Cardiac muscle cell (in vitro differentiated cells and primary cell): Measurements from ENCODE around the gene F2. TPM values are rescaled to one million over a fixed set of nuclear protein-coding genes. Genes with fewer than 3 reads are reported as not detected.

ENCODE experiments used
- DNase-seq, 2 donors: peaks; one replicate each; pipeline versions ENCODE4 v3.0.0 to v3.0.0-alpha.2; 2010 to 2017; ENCODE audit warnings: low read depth in 1 of 2, low spot score in 1 of 2
- H3K27ac ChIP-seq: fragments of 200-600 bp; sonication (generic); 2 replicates; pipeline ENCODE4 v1.5.1; 2016
- H3K27me3 ChIP-seq: fragments of 200-600 bp; sonication (generic); 2 replicates; pipeline ENCODE4 v1.6.0; 2016; ENCODE audit warnings: control low read depth
- H3K36me3 ChIP-seq: fragments of 200-600 bp; sonication (generic); 2 replicates; pipeline ENCODE4 v1.5.1; 2016; ENCODE audit warnings: control low read depth
- H3K4me1 ChIP-seq: fragments of 200-600 bp; sonication (generic); 2 replicates; pipeline ENCODE4 v1.8.1; 2017; ENCODE audit warnings: low read depth, mild to moderate bottlenecking, mixed run types
- H3K4me3 ChIP-seq: fragments of 200-600 bp; sonication (generic); 2 replicates; pipeline ENCODE4 v1.5.1; 2016; ENCODE audit warnings: mild to moderate bottlenecking
- H3K9me3 ChIP-seq: fragments of 200-600 bp; sonication (generic); 2 replicates; pipeline ENCODE4 v1.5.1; 2017; ENCODE audit warnings: low read depth, mild to moderate bottlenecking, control low read depth
- CTCF ChIP-seq: IDR thresholded peaks from 2 replicates; pipeline ENCODE4 v1.5.1; 2012; ENCODE audit warnings: low read depth, mild to moderate bottlenecking, low read length
- polyA plus RNA-seq: library from polyadenylated mRNA; unstranded; fragments of >200 nt; fragmentation: Nextera tagmentation; extraction: Ambion mirVana; gene quantifications from 2 replicates; pipeline ENCODE4 v1.2.1, GENCODE V29; 2016
- total RNA-seq: library from RNA; depleted of rRNA; stranded (reverse); fragments of >200 nt; gene quantifications from 2 replicates; pipeline ENCODE4 v1.2.3, GENCODE V29; 2016

The F2 gene
- total and polyA plus RNA-seq, 2 experiments from 2014 or later, result 0.27 TPM; not detected in 1

- Histone ChIP-seq H3K27ac (no peak overlapping the region), H3K4me3 (no peak overlapping the region), H3K9me3 (no peaks in the 10 kb centered on the region), H3K27me3 (no peaks in the 10 kb centered on the region), H3K4me1 (no peaks in the 10 kb centered on the region), H3K36me3 (no peaks in the 10 kb centered on the region)
- DNase-seq, result no peak
- no peak for TF ChIP-seq CTCF
Measured at GRCh38 chr11:46727952-46728658, 9.1 kb downstream of the F2 start.

- no peak for TF ChIP-seq CTCF
- Histone ChIP-seq H3K36me3 (no peaks in the 10 kb centered on the region), H3K27me3 (no peaks in the 10 kb centered on the region), H3K27ac (no peak overlapping the region), H3K4me3 (no peak overlapping the region), H3K9me3 (no peaks in the 10 kb centered on the region), H3K4me1 (no peaks in the 10 kb centered on the region)
- DNase-seq, result no peak
Measured at GRCh38 chr11:46728659-46729040, 9.6 kb downstream of the F2 start.

GRCh38 chr11:46729110-46730027, 10.4 kb downstream of the F2 start:
- Histone ChIP-seq H3K4me3 (no peak overlapping the region), H3K4me1 (no peaks in the 10 kb centered on the region), H3K36me3 (no peaks in the 10 kb centered on the region), H3K27ac (no peak overlapping the region), H3K9me3 (no peaks in the 10 kb centered on the region), H3K27me3 (no peaks in the 10 kb centered on the region)
- TF ChIP-seq CTCF, result no peak
- DNase-seq, result no peak

- Histone ChIP-seq H3K4me3 (no peak overlapping the region), H3K27me3 (no peaks in the 10 kb centered on the region), H3K27ac (no peak overlapping the region), H3K36me3 (no peaks in the 10 kb centered on the region), H3K4me1 (no peaks in the 10 kb centered on the region), H3K9me3 (no peaks in the 10 kb centered on the region)
- TF ChIP-seq CTCF, result no peak
- DNase-seq, result no peak
Measured at GRCh38 chr11:46731545-46731944, 12.5 kb downstream of the F2 start.

GRCh38 chr11:46733234-46733633, 14.2 kb downstream of the F2 start:
- no peak for DNase-seq
- no peaks in the 10 kb centered on the region for H3K36me3 ChIP-seq
- H3K4me1 ChIP-seq, result no peaks in the 10 kb centered on the region
- no peak for TF ChIP-seq CTCF
- no peaks in the 10 kb centered on the region for H3K9me3 ChIP-seq
- no peaks in the 10 kb centered on the region for H3K27me3 ChIP-seq
- H3K27ac ChIP-seq, result no peak overlapping the region
- no peak overlapping the region for H3K4me3 ChIP-seq
